DMS 273 treated with DMSO at 0.1 percent for 48 hours (cell line): ENCODE data around the gene CALHM3.

Experiments used
- DNase-seq: peaks from one replicate; lab custom pipeline; 2025; lab: John Stamatoyannopoulos, UW

Gene CALHM3

GRCh38 chr10:103450201-103450695 is 28.8 kb downstream of the CALHM3 start:
- no peak for DNase-seq

- DNase-seq, result no peak
Measured at GRCh38 chr10:103449208-103450144, 29.6 kb downstream of the CALHM3 start.

GRCh38 chr10:103448746-103449145 is 30.3 kb downstream of the CALHM3 start:
- DNase-seq, result no peak

GRCh38 chr10:103447187-103447586 is 31.9 kb downstream of the CALHM3 start:
- no peak for DNase-seq

- DNase-seq, result no peak
Measured at GRCh38 chr10:103445767-103446567, 33.1 kb downstream of the CALHM3 start.

- DNase-seq, result no peak
Measured at GRCh38 chr10:103445366-103445765, 33.7 kb downstream of the CALHM3 start.

- DNase-seq, result no peak
Measured at GRCh38 chr10:103444478-103444877, 34.6 kb downstream of the CALHM3 start.

GRCh38 chr10:103443475-103444185 is 35.4 kb downstream of the CALHM3 start:
- DNase-seq, result no peak

- DNase-seq, result no peak
Measured at GRCh38 chr10:103442031-103442461, 37.0 kb downstream of the CALHM3 start.

GRCh38 chr10:103441611-103442010 is 37.4 kb downstream of the CALHM3 start:
- DNase-seq, result no peak

GRCh38 chr10:103441206-103441605 is 37.8 kb downstream of the CALHM3 start:
- DNase-seq, result no peak

- DNase-seq, result no peak
Measured at GRCh38 chr10:103440416-103440815, 38.6 kb downstream of the CALHM3 start.

- DNase-seq, result no peak
Measured at GRCh38 chr10:103439776-103440175, 39.3 kb downstream of the CALHM3 start.

- no peak for DNase-seq
Measured at GRCh38 chr10:103433858-103434257, 45.2 kb downstream of the CALHM3 start.

GRCh38 chr10:103431902-103432301 is 47.1 kb downstream of the CALHM3 start:
- DNase-seq, result no peak

- DNase-seq, result no peak
Measured at GRCh38 chr10:103429647-103430046, 49.4 kb downstream of the CALHM3 start.

GRCh38 chr10:103428989-103429643 is 49.9 kb downstream of the CALHM3 start:
- DNase-seq, result no peak

GRCh38 chr10:103427866-103428265 is 51.2 kb downstream of the CALHM3 start:
- DNase-seq, result no peak

GRCh38 chr10:103423748-103424147 is 55.3 kb downstream of the CALHM3 start:
- DNase-seq, result no peak
